Esophagus squamous epithelium (tissue), 5 donors: ENCODE results near the gene POLDIP3. TPM values are rescaled to one million over a fixed set of nuclear protein-coding genes. Genes with fewer than 3 reads are reported as not detected.
A peak's percentile ranks its signal among the peaks of the same experiment; 100 is the strongest.

ENCODE experiments used
- DNase-seq: peaks from one replicate; lab custom pipeline; 2025; lab: John Stamatoyannopoulos, UW
- H3K27ac ChIP-seq, 4 donors: fragments of 200-600 bp; sonication (generic); one replicate each; pipeline ENCODE4 v1.5.1; 2016 to 2019; ENCODE audit warnings: mild to moderate bottlenecking in 1 of 4
- H3K27me3 ChIP-seq, 4 donors: fragments of 200-600 bp; sonication (generic); 1 replicate in 3 of 4; 2 replicates in 1 of 4; pipeline versions ENCODE4 v1.5.1 to v1.6.0; 2017 to 2021; ENCODE audit warnings: antibody characterized with exemption in 1 of 4
- H3K36me3 ChIP-seq, 3 donors: fragments of 200-600 bp; sonication (generic); one replicate each; pipeline ENCODE4 v1.5.1; 2016 to 2019
- H3K4me1 ChIP-seq, 3 donors: fragments of 200-600 bp; sonication (generic); one replicate each; pipeline ENCODE4 v1.5.1; 2017 to 2019
- H3K4me3 ChIP-seq, 4 donors: fragments of 200-600 bp; sonication (generic); 1 replicate in 3 of 4; 2 replicates in 1 of 4; pipeline ENCODE4 v1.5.1; 2016 to 2019; ENCODE audit warnings: mild to moderate bottlenecking in 2 of 4, moderate library complexity in 1 of 4
- H3K9me3 ChIP-seq, 3 donors: fragments of 200-600 bp; sonication (generic); one replicate each; pipeline ENCODE4 v1.5.1; 2016 to 2019
- POLR2A ChIP-seq, 4 donors: fragments of 450-650 bp; IDR thresholded peaks; one replicate each; pipeline ENCODE4 v1.6.1; 2017; ENCODE audit warnings: antibody characterized with exemption in 4 of 4, mild to moderate bottlenecking in 4 of 4, moderate library complexity in 3 of 4
- WGBS, 2 donors: methylation state at CpG; one replicate each; pipeline ENCODE4 v1.1.5; 2018; 5-methylcytosine and 5-hydroxymethylcytosine counted together
- intact Hi-C: fragments of 100-400 bp; cut with DNase I; formaldehyde crosslinking; loops from one replicate; pipeline ENCODE4 v1.15.0; 2022
- total RNA-seq, 4 donors: library from RNA; depleted of rRNA; stranded (reverse); fragments of >200 nt; gene quantifications; one replicate each; pipeline ENCODE4 v1.1.0, GENCODE V29; 2016
- TF ChIP-seq, protein P1 (sequence below), 6 experiments: fragments of 450-650 bp in 4 of 6; fragments of 200-600 bp in 2 of 6; sonication (generic) in 2 of 6; IDR thresholded peaks; one replicate each; pipeline ENCODE4 v1.5.1; 2016 to 2019; ENCODE audit warnings: antibody characterized with exemption in 6 of 6, mild to moderate bottlenecking in 4 of 6, moderate library complexity in 4 of 6
- donor health status: DM: yes; HTN: yes; CAD: no.

The POLDIP3 gene
- total RNA-seq, 4 donors from 2014 or later = 23.3 to 33.0 (median 28.0) TPM

DNA sequence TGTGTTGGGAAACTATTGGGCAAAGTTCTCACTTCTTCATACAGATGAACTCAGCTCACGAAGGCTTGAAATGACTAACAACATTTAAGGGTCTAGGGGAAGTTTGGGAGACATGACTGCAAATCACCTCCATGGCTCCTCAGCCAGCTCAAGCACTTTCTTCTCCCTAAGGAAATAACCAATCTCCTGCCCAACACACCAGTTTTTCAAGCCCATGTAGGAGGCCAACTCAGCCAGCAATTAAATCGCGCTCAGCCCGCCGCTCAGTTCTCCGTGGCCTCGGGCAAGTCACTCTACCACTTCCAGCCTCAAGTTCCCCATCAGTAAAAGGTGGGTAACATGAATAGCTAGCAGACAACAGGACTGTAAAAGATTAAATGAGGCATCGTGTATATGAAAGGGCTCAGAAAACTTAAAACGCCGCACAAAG lies 796 bp downstream of the POLDIP3 start:
- no peak for DNase-seq
- H3K27ac ChIP-seq = peak overlapping the region; percentile 98 to 99 (median 98)
- TF ChIP-seq, protein P1, sequence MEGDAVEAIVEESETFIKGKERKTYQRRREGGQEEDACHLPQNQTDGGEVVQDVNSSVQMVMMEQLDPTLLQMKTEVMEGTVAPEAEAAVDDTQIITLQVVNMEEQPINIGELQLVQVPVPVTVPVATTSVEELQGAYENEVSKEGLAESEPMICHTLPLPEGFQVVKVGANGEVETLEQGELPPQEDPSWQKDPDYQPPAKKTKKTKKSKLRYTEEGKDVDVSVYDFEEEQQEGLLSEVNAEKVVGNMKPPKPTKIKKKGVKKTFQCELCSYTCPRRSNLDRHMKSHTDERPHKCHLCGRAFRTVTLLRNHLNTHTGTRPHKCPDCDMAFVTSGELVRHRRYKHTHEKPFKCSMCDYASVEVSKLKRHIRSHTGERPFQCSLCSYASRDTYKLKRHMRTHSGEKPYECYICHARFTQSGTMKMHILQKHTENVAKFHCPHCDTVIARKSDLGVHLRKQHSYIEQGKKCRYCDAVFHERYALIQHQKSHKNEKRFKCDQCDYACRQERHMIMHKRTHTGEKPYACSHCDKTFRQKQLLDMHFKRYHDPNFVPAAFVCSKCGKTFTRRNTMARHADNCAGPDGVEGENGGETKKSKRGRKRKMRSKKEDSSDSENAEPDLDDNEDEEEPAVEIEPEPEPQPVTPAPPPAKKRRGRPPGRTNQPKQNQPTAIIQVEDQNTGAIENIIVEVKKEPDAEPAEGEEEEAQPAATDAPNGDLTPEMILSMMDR (IDR thresholded peaks at IDR 0.05) = no peak
- no peak for TF ChIP-seq POLR2A (IDR thresholded peaks at IDR 0.05)
- H3K4me1 ChIP-seq = peaks cover 36 to 81% (median 48%) of the 10 kb centered on the region in 3 donors
- intact Hi-C loops = no loop called here
- no peaks in the 10 kb centered on the region for H3K27me3 ChIP-seq
- WGBS, 2 donors = 0 to 2% methylated on average over 4 to 10 of the region's 10 CpGs
- no peaks in the 10 kb centered on the region for H3K9me3 ChIP-seq
- H3K36me3 ChIP-seq = peaks cover 0 to 20% (median 0%) of the 10 kb centered on the region in 3 donors
- H3K4me3 ChIP-seq = peak overlapping the region; percentile 91 to 95 (median 93)

DNA sequence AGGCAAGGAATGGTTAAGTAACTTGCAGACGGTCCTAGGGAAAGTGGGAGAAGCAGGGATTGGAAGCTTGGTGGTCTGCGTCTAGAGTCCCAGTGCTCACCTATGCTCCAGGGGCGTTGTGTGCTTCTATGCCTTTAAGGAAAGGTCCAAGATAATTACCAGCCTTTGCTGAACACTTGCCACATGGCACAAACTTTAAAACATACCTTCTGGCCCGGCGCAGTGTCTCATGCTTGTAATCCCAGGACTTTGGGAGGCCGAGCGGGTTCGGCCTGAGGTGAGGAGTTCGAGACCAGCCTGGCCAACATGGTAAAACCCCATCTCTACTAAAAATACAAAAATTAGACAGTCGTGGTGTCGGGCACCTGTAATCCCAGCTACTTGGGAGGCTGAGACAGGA lies 2.3 kb downstream of the POLDIP3 start:
- H3K4me3 ChIP-seq = peak overlapping the region in 2 of 4 donors; percentile 91 to 94
- DNase-seq = no peak
- peak overlapping the region in 2 of 4 donors; percentile 98 for H3K27ac ChIP-seq
- peaks cover 0 to 31% (median 0%) of the 10 kb centered on the region in 3 donors for H3K36me3 ChIP-seq
- H3K27me3 ChIP-seq = no peaks in the 10 kb centered on the region
- no peaks in the 10 kb centered on the region for H3K9me3 ChIP-seq
- H3K4me1 ChIP-seq = peaks cover 43 to 90% (median 55%) of the 10 kb centered on the region in 3 donors
- no peak for TF ChIP-seq POLR2A (IDR thresholded peaks at IDR 0.05)
- TF ChIP-seq, protein P1 (IDR thresholded peaks at IDR 0.05) = no peak
- intact Hi-C loops = no loop called here
- WGBS, 2 donors = 42 to 62% methylated on average over 10 to 11 of the region's 11 CpGs

DNA sequence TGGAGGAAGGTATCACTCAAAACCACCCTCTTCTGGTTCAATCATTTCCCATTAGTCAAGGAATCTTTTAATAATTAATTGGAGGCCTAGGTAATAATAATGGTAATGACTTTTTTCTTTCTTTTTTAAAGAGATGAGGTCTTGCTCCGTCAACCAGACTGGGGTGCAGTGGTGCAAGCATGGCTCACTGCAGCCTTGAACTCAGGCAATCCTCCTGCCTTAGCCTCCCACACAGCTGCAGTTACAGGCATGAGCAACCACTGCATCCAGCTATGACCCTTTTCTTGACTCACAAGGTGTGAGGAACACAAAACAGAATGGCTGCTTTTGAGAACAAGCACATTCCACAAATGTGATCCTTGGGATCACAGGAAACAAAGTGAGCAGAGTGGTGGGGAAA lies 3.6 kb downstream of the POLDIP3 start:
- WGBS, 2 donors = 82 to 100% methylated on average over 1 of the region's 1 CpG
- Histone ChIP-seq H3K27me3 (no peaks in the 10 kb centered on the region), H3K36me3 (peaks cover 0 to 36% (median 0%) of the 10 kb centered on the region in 3 donors), H3K4me3 (no peak overlapping the region), H3K27ac (peak overlapping the region in 3 of 4 donors; percentile 57 to 89 (median 83)), H3K4me1 (peaks cover 43 to 90% (median 61%) of the 10 kb centered on the region in 3 donors), H3K9me3 (no peaks in the 10 kb centered on the region)
- no peak for TF ChIP-seq POLR2A (IDR thresholded peaks at IDR 0.05)
- TF ChIP-seq, protein P1 (IDR thresholded peaks at IDR 0.05) = no peak
- no peak for DNase-seq
- intact Hi-C loops = no loop called here

DNA sequence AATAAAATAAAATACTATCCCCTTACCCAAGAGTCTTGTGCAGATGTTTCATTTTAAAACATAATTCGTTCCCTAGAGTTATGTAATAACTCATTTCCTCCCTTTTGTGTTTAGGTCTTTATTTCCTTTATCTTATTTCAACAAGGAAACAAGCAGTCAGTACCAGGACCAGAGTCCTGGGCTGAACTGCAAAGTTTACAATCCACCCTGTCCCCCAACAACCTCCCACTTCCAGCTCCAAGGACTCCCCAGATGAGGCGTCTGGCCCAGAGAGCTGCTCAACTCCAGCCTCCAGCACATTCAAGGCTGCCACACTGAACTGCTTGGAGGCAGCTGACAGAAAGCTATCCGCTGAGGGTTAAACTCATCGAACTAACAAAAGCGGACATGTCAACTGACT lies 4.5 kb downstream of the POLDIP3 start:
- H3K4me3 ChIP-seq = no peak overlapping the region
- H3K27ac ChIP-seq = peak overlapping the region; percentile 81 to 89 (median 84)
- TF ChIP-seq POLR2A (IDR thresholded peaks at IDR 0.05) = no peak
- TF ChIP-seq, protein P1 (IDR thresholded peaks at IDR 0.05) = no peak
- H3K27me3 ChIP-seq = no peaks in the 10 kb centered on the region
- intact Hi-C loops = no loop called here
- H3K36me3 ChIP-seq = peaks cover 0 to 45% (median 0%) of the 10 kb centered on the region in 3 donors
- no peaks in the 10 kb centered on the region for H3K9me3 ChIP-seq
- H3K4me1 ChIP-seq = peaks cover 43 to 88% (median 59%) of the 10 kb centered on the region in 3 donors
- 43 to 54% methylated on average over 3 to 5 of the region's 5 CpGs for WGBS, 2 donors
- no peak for DNase-seq

DNA sequence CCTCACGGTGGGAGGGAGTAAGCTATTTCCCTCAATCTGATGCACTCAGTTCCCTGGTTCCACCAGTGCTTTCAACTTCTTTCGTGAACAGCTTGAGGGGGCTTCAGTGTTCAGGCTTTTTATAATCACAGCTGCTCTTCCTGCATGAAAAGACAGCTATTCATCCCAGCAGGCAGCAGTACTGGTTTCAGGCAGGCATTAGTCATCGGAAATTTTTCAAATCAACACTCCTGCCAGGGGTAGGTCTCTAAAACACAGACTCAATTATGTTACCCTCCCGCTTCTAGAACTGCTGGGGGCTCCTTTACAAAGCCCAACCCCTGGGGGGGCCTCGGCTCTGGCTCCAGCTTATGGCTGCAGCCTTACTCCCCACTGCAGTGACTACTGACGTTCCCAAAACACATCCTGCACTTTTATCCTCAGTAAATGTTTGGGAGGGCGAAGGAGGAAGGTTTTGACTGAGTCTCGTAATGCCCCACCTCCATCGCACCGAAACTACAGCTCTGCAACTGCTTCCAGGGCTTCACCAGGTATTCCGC lies 5.8 kb downstream of the POLDIP3 start:
- no peak for DNase-seq
- intact Hi-C loops = no loop called here
- Histone ChIP-seq H3K36me3 (peaks cover 0 to 55% (median 0%) of the 10 kb centered on the region in 3 donors), H3K4me3 (peak overlapping the region in 3 of 4 donors; percentile 5 to 29 (median 22)), H3K27me3 (no peaks in the 10 kb centered on the region), H3K4me1 (peaks cover 43 to 97% (median 59%) of the 10 kb centered on the region in 3 donors), H3K27ac (peak overlapping the region; percentile 81 to 89 (median 84)), H3K9me3 (no peaks in the 10 kb centered on the region)
- WGBS, 2 donors = 25% methylated on average over 7 to 8 of the region's 11 CpGs
- TF ChIP-seq, protein P1 (IDR thresholded peaks at IDR 0.05) = no peak
- no peak for TF ChIP-seq POLR2A (IDR thresholded peaks at IDR 0.05)
